Common myeloid progenitor, CD34-positive (primary cell): ENCODE measurements around the gene WDR90.
A peak's percentile ranks its signal among the peaks of the same experiment; 100 is the strongest.

ENCODE experiments used
- CTCF ChIA-PET: fragments of 350-600 bp; sonication (Branson Sonifier 250); formaldehyde crosslinking; loops from one replicate; lab custom pipeline; 2021; ENCODE audit warnings: antibody characterized with exemption; lab: Charles Lee
- POLR2A ChIA-PET: fragments of 350-600 bp; sonication (Branson Sonifier 250); formaldehyde crosslinking; loops from one replicate; lab custom pipeline; 2021; ENCODE audit warnings: antibody characterized with exemption; lab: Charles Lee
- DNase-seq, 3 donors: peaks; one replicate each; pipeline versions ENCODE4 v3.0.0 to v3.0.0-alpha.2; 2013
- H3K27ac ChIP-seq, 2 experiments: 1 replicate in 1 of 2; 2 replicates in 1 of 2; pipeline ENCODE4 v1.7.0; 2013; ENCODE audit warnings: inconsistent platforms in 2 of 2, low read length in 2 of 2, mild to moderate bottlenecking in 2 of 2, low read depth in 1 of 2, moderate library complexity in 1 of 2; ENCODE audit not compliant: severe bottlenecking in 2 of 2, insufficient read depth in 1 of 2, poor library complexity in 1 of 2
- H3K27me3 ChIP-seq, 5 experiments: replicated peaks in 2 of 5; 1 replicate in 3 of 5; 2 replicates in 2 of 5; pipeline versions ENCODE4 v1.6.1 to v1.7.0; 2013; ENCODE audit warnings: low read length in 4 of 5, mild to moderate bottlenecking in 2 of 5, moderate library complexity in 2 of 5, inconsistent platforms in 1 of 5; ENCODE audit not compliant: insufficient read depth in 5 of 5, control insufficient read depth in 4 of 5
- H3K36me3 ChIP-seq, 4 experiments: 1 replicate in 2 of 4; 2 replicates in 2 of 4; pipeline versions ENCODE4 v1.6.1 to v1.7.0; 2013; ENCODE audit warnings: low read length in 3 of 4, control low read depth in 1 of 4, mild to moderate bottlenecking in 1 of 4; ENCODE audit not compliant: control insufficient read depth in 4 of 4, insufficient read depth in 4 of 4
- H3K4me1 ChIP-seq, 4 experiments: 1 replicate in 3 of 4; 2 replicates in 1 of 4; pipeline versions ENCODE4 v1.6.1 to v1.7.1; 2013; ENCODE audit warnings: low read length in 3 of 4, mild to moderate bottlenecking in 3 of 4, control low read depth in 1 of 4, inconsistent platforms in 1 of 4, moderate library complexity in 1 of 4; ENCODE audit not compliant: control insufficient read depth in 4 of 4, insufficient read depth in 4 of 4; ENCODE audit errors: control extremely low read depth in 1 of 4
- H3K4me3 ChIP-seq, 7 experiments: 1 replicate in 4 of 7; 2 replicates in 3 of 7; pipeline versions ENCODE4 v1.5.1 to v1.7.0; 2013; ENCODE audit warnings: mild to moderate bottlenecking in 7 of 7, low read length in 6 of 7, moderate library complexity in 6 of 7, inconsistent platforms in 2 of 7, low read depth in 2 of 7, control low read depth in 1 of 7; ENCODE audit not compliant: insufficient read depth in 4 of 7, control insufficient read depth in 1 of 7; ENCODE audit errors: extremely low read depth in 1 of 7
- H3K9me3 ChIP-seq, 5 experiments: 1 replicate in 4 of 5; 2 replicates in 1 of 5; pipeline versions ENCODE4 v1.6.1 to v1.7.1; 2013; ENCODE audit warnings: low read length in 4 of 5, mild to moderate bottlenecking in 2 of 5, inconsistent platforms in 1 of 5, low read depth in 1 of 5, moderate library complexity in 1 of 5; ENCODE audit not compliant: control insufficient read depth in 4 of 5, insufficient read depth in 2 of 5; ENCODE audit errors: control extremely low read depth in 1 of 5
- WGBS: methylation state at CpG from one replicate; pipeline ENCODE4 v1.1.5; 2013; ENCODE audit not compliant: insufficient coverage; 5-methylcytosine and 5-hydroxymethylcytosine counted together

The WDR90 gene

GRCh38 chr16:693364-693763 is 44.2 kb downstream of the WDR90 start:
- Histone ChIP-seq H3K4me1 (peaks cover 0 to 39% (median 34%) of the 10 kb centered on the region in 4 experiments), H3K27me3 (peaks cover 3 to 69% (median 10%) of the 10 kb centered on the region in 5 experiments), H3K27ac (no peak overlapping the region), H3K9me3 (no peaks in the 10 kb centered on the region), H3K36me3 (no peaks in the 10 kb centered on the region), H3K4me3 (no peak overlapping the region)
- ChIA-PET CTCF (no interaction called here), POLR2A (no interaction called here)
- 63% methylated on average over 15 of the region's 22 CpGs for WGBS
- no peak for DNase-seq

- Histone ChIP-seq H3K4me3 (no peak overlapping the region), H3K9me3 (no peaks in the 10 kb centered on the region), H3K27ac (no peak overlapping the region), H3K36me3 (no peaks in the 10 kb centered on the region), H3K27me3 (peaks cover 3 to 73% (median 12%) of the 10 kb centered on the region in 5 experiments), H3K4me1 (peaks cover 0 to 37% (median 32%) of the 10 kb centered on the region in 4 experiments)
- ChIA-PET CTCF (no interaction called here), POLR2A (no interaction called here)
- WGBS = 10% methylated on average over 36 of the region's 37 CpGs
- DNase-seq = no peak
Observed at GRCh38 chr16:693766-694165, 44.6 kb downstream of the WDR90 start.

DNA sequence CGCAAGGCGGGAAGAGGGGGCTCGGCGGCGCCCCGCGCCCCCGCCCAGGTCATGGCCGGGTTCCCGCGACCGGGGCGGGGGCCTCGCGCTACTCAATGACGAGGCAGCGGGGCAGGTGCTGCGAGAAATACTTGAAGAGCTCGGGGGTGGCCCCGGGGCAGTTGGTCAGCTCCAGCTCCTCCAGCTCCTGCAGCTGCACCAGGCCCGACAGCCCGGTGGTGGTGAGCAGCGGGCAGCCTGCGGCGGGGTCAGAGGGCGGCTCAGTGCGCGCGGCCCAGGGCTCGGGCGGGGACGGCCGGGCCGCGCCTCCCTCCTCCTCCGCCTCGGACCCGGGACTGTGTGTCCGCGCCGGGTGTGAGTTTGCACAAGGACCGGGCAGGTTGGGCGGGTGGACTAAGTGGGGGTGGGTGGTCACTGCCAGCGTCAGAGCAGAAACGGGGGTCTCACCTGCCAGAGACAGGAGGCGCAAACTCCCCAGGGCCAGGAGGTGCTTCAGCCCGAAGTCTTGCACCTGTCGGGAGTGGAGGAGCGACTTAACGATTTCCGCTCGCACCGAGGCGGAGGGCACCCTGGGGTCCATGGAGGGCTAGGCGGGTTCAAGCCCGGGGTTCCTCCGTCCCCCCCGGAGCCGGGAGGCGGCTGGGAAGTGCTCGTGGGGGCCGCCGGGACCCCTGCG is 45.2 kb downstream of the WDR90 start:
- peak overlapping the region in 2 of 7 experiments; percentile 38 to 46 for H3K4me3 ChIP-seq
- H3K4me1 ChIP-seq = peaks cover 0 to 31% (median 27%) of the 10 kb centered on the region in 4 experiments
- no peak overlapping the region for H3K27ac ChIP-seq
- peaks cover 3 to 79% (median 12%) of the 10 kb centered on the region in 5 experiments for H3K27me3 ChIP-seq
- H3K9me3 ChIP-seq = no peaks in the 10 kb centered on the region
- DNase-seq = no peak
- ChIA-PET CTCF (interaction anchor here (2.2 kb wide), 1 partner anchor 10 kb away, joined by 6 read pairs; the partner anchor contains the start of gene FBXL16), POLR2A (no interaction called here)
- 3% methylated on average over 57 of the region's 64 CpGs for WGBS
- no peaks in the 10 kb centered on the region for H3K36me3 ChIP-seq

- Histone ChIP-seq H3K27ac (no peak overlapping the region), H3K4me1 (peaks cover 0 to 25% (median 21%) of the 10 kb centered on the region in 4 experiments), H3K27me3 (peaks cover 3 to 85% (median 15%) of the 10 kb centered on the region in 5 experiments), H3K36me3 (no peaks in the 10 kb centered on the region), H3K9me3 (no peaks in the 10 kb centered on the region), H3K4me3 (peak overlapping the region in 2 of 7 experiments; percentile 46 to 61)
- no peak for DNase-seq
- ChIA-PET CTCF (interaction anchor here (1.1 to 2.2 kb wide), 2 partner anchors 10 to 16 kb away, joined by 3 to 6 read pairs; partner anchors contain the start of gene FBXL16), POLR2A (no interaction called here)
- WGBS = 1% methylated on average over 22 of the region's 37 CpGs
Observed at GRCh38 chr16:694863-695354, 45.7 kb downstream of the WDR90 start.

DNA sequence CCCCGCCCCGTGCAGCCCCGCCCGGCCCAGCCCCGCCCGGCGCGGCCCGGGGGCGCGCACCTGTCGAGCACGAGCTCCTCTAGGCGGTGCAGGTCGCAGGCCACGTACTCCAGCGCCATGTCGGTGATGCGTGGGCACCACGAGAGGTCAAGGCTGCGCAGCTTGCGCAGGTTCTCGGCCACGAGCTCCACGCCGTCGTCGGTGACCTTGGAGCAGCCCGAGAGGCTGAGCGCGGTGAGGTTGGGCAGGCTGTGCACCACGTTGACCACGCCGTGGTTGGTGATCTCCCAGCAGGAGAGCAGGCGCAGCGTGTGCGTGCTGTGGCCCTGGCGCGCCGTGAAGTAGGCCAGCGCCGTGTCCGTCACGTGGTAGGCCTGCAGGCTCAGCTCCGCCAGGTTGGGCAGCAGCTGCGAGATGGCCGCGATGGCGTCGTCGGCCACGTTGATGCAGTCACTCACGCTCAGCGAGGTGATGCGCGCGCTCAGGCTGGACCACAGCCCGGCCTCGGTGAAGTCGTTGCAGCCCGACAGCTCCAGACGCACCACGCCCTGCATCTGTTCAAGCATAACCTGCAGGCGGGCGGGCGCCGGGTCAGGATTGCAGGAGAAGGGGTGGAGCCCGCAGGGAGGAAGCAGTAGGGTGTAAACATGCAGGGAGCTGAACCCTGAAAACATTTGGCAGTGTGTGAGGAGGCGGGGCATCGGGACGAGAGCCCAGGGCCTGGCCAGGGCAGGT is 46.4 kb downstream of the WDR90 start:
- Histone ChIP-seq H3K4me1 (peaks cover 0 to 24% (median 21%) of the 10 kb centered on the region in 4 experiments), H3K27me3 (peaks cover 3 to 91% (median 15%) of the 10 kb centered on the region in 5 experiments), H3K9me3 (no peaks in the 10 kb centered on the region), H3K27ac (no peak overlapping the region), H3K36me3 (no peaks in the 10 kb centered on the region), H3K4me3 (peak overlapping the region in 4 of 7 experiments; percentile 6 to 61 (median 57))
- WGBS = 3% methylated on average over 71 of the region's 71 CpGs
- DNase-seq = peak in 1 of 3 donors; percentile 55
- ChIA-PET POLR2A (interaction anchor here (0.7 kb wide), 1 partner anchor 15 kb away, joined by 3 read pairs; the partner anchor contains the start of gene STUB1), CTCF (interaction anchor here (1.1 to 2.2 kb wide), 3 partner anchors 9 to 15 kb away, joined by 3 to 7 read pairs (median 6); partner anchors contain the start of gene FBXL16)

- H3K36me3 ChIP-seq = no peaks in the 10 kb centered on the region
- no peak overlapping the region for H3K27ac ChIP-seq
- CTCF ChIA-PET = interaction anchor here (1.2 kb wide), 1 partner anchor 13 kb away, joined by 4 read pairs; no protein-coding TSS in a partner anchor
- no peaks in the 10 kb centered on the region for H3K9me3 ChIP-seq
- POLR2A ChIA-PET = no interaction called here
- H3K4me3 ChIP-seq = no peak overlapping the region
- 80% methylated on average over 17 of the region's 19 CpGs for WGBS
- peaks cover 0 to 20% (median 17%) of the 10 kb centered on the region in 4 experiments for H3K4me1 ChIP-seq
- peaks cover 0 to 97% (median 26%) of the 10 kb centered on the region in 5 experiments for H3K27me3 ChIP-seq
- no peak for DNase-seq
Observed at GRCh38 chr16:698911-699671, 49.9 kb downstream of the WDR90 start.
